Measurements from ENCODE around the gene CHCT1. TPM values are rescaled to one million over a fixed set of nuclear protein-coding genes. Genes with fewer than 3 reads are reported as not detected.

CHCT1 gene
- total RNA-seq, 6 experiments from 2014 or later = not detected

DNA sequence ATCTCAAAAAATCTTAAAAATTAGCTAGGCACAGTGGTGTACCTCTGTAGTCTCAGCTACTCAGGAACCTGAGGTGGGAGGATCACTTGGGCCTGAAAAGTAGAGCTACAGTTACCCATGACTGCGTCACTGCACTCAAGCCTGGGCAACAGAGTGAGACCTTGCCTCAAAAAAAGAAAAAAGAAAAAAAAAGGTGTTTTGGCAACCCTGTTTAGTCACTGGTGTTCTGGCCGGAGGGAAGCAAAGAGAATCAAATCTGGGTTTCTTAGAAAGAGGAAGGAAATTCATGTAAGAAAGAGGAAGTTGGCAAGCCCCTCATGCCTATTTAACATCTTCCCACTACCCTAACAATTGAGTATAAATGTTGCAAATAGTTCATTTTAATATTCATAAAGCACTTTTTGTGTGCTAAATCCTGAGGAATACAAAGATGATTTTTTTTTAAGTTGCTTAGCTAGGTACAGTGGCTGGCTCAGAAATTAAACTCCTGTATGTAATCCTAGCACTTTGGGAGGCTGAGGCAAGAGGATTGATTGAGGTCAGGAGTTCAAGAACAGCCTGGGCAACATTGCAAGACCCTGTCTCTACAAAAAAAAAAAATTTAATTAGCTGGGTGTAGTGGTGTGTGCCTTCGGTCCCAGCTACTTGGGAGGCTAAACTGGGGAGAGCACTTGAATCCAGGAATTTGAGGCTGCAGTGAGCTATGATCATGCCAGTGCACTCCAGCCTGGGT lies 23.9 kb upstream of the CHCT1 start:
- intact Hi-C loops (cut with DNase I) = no loop called here
- no peak overlapping the region for H3K4me3 ChIP-seq
- peak overlapping the region in 2 of 3 donors; percentile 31 to 33 for H3K27ac ChIP-seq
- H3K4me1 ChIP-seq = no peaks in the 10 kb centered on the region
- H3K9me3 ChIP-seq = no peaks in the 10 kb centered on the region
- H3K36me3 ChIP-seq = no peaks in the 10 kb centered on the region
- no peak for DNase-seq
- no peaks in the 10 kb centered on the region for H3K27me3 ChIP-seq
- no peak for TF ChIP-seq POLR2A (IDR thresholded peaks at IDR 0.05)
- TF ChIP-seq, protein P1, sequence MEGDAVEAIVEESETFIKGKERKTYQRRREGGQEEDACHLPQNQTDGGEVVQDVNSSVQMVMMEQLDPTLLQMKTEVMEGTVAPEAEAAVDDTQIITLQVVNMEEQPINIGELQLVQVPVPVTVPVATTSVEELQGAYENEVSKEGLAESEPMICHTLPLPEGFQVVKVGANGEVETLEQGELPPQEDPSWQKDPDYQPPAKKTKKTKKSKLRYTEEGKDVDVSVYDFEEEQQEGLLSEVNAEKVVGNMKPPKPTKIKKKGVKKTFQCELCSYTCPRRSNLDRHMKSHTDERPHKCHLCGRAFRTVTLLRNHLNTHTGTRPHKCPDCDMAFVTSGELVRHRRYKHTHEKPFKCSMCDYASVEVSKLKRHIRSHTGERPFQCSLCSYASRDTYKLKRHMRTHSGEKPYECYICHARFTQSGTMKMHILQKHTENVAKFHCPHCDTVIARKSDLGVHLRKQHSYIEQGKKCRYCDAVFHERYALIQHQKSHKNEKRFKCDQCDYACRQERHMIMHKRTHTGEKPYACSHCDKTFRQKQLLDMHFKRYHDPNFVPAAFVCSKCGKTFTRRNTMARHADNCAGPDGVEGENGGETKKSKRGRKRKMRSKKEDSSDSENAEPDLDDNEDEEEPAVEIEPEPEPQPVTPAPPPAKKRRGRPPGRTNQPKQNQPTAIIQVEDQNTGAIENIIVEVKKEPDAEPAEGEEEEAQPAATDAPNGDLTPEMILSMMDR (IDR thresholded peaks at IDR 0.05) = no peak
- 64% methylated on average over 3 of the region's 3 CpGs for WGBS (ENCODE audit: insufficient coverage, low coverage, low lambda C conversion rate, missing lambda C conversion rate)
- ATAC-seq = peak; percentile 35 to 52 (median 44)

DNA sequence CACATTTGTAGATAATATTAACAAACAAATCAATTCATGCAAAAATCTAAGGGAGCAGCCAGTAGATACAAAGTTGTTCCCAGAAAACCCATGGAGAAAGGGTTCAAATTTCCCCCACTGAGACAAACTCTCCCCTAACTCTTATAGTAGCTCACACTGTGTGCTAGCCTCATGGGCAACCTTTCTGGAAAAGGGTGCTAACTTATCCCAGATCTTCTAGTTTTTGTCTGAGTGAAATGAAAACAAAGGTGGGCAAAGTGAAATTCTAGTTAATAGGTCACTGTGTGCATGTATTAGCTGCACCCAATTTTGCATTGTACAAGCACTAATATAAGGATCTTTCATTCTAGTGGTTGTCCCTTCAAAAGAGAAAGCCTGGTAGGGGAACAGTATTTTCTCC lies 20.5 kb upstream of the CHCT1 start:
- H3K36me3 ChIP-seq = no peaks in the 10 kb centered on the region
- intact Hi-C loops (cut with DNase I) = no loop called here
- no peaks in the 10 kb centered on the region for H3K9me3 ChIP-seq
- no peak overlapping the region for H3K4me3 ChIP-seq
- DNase-seq = no peak
- H3K4me1 ChIP-seq = no peaks in the 10 kb centered on the region
- H3K27me3 ChIP-seq = no peaks in the 10 kb centered on the region
- no peak overlapping the region for H3K27ac ChIP-seq
- no peak for ATAC-seq
- TF ChIP-seq, protein P1 (IDR thresholded peaks at IDR 0.05) = no peak
- TF ChIP-seq POLR2A (IDR thresholded peaks at IDR 0.05) = no peak

DNA sequence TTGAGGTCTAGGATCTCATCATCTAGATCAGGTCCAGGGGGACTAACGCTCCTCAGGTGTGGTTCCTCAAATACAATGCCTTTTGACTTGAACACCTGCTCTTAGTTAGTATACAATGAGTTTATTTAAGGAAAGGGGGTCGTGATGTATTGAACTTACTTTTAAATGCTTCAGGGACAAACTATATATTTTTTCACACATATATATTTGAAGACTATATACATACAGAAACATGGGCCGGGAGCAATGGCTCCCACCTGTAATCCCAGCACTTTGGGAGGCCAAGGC lies 18.8 kb upstream of the CHCT1 start:
- DNase-seq = no peak
- ATAC-seq = no peak
- Histone ChIP-seq H3K4me1 (no peaks in the 10 kb centered on the region), H3K4me3 (no peak overlapping the region), H3K27ac (no peak overlapping the region), H3K9me3 (no peaks in the 10 kb centered on the region), H3K27me3 (no peaks in the 10 kb centered on the region), H3K36me3 (no peaks in the 10 kb centered on the region)
- intact Hi-C loops (cut with DNase I) = no loop called here
- TF ChIP-seq POLR2A (IDR thresholded peaks at IDR 0.05) = no peak
- TF ChIP-seq, protein P1 (IDR thresholded peaks at IDR 0.05) = no peak
- 79% methylated on average over 3 of the region's 3 CpGs for WGBS (ENCODE audit: insufficient coverage, low coverage, low lambda C conversion rate, missing lambda C conversion rate)

DNA sequence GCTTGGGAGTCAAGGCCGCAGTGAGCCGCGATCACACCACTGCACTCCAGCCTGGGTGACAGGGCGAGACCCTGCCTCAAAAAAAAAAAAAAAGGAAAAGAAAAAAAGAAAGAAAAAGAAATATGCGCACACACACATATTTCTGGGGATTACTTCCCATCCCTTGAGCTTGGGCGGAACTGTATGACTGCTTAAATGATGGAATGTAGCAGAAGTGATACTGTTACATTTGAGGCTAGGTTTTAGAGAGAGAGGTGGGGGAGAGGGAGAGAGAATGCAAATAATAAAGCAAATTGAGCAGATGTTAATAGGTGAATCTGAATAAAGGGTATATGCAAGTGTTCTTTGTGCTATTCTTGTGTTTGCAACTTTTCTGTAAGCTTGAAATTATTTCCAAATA lies 18.3 kb upstream of the CHCT1 start:
- H3K4me1 ChIP-seq = no peaks in the 10 kb centered on the region
- H3K27me3 ChIP-seq = no peaks in the 10 kb centered on the region
- ATAC-seq = peak in 1 of 4 donors; percentile 30
- intact Hi-C loops (cut with DNase I) = no loop called here
- no peak for DNase-seq
- no peak overlapping the region for H3K27ac ChIP-seq
- H3K4me3 ChIP-seq = no peak overlapping the region
- no peak for TF ChIP-seq POLR2A (IDR thresholded peaks at IDR 0.05)
- TF ChIP-seq, protein P1 (IDR thresholded peaks at IDR 0.05) = no peak
- WGBS (ENCODE audit: insufficient coverage, low coverage, low lambda C conversion rate, missing lambda C conversion rate) = 73% methylated on average over 6 of the region's 6 CpGs
- no peaks in the 10 kb centered on the region for H3K36me3 ChIP-seq
- no peaks in the 10 kb centered on the region for H3K9me3 ChIP-seq

DNA sequence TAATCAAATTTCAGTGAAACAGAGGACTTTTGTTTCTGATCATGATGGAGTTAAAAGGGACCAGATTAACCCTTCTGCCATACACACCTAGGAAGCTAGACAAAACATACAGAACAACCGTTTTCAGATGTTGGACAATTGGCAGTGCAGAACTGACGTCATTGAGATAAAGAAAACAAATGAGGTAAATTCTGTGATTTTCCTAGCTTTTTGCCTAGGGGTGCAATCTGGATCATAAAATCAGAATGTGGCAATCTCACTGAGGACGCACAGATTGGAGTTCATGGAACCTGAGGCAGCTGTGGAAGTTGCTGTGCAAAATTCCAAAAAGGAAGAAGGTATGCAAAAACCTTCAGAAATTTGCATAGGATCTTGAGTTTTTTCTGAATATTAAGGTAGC lies 15.4 kb upstream of the CHCT1 start:
- no peak for ATAC-seq
- Histone ChIP-seq H3K9me3 (no peaks in the 10 kb centered on the region), H3K27ac (no peak overlapping the region), H3K27me3 (no peaks in the 10 kb centered on the region), H3K4me1 (no peaks in the 10 kb centered on the region), H3K4me3 (no peak overlapping the region), H3K36me3 (no peaks in the 10 kb centered on the region)
- DNase-seq = no peak
- intact Hi-C loops (cut with DNase I) = no loop called here
- whole genome bisulfite sequencing (ENCODE audit: insufficient coverage, low coverage, low lambda C conversion rate, missing lambda C conversion rate) = 60% methylated on average over 3 of the region's 3 CpGs
- TF ChIP-seq, protein P1 (IDR thresholded peaks at IDR 0.05) = no peak
- TF ChIP-seq POLR2A (IDR thresholded peaks at IDR 0.05) = no peak
